Mammary epithelial cell (primary cell): ENCODE results near the gene SPRED1.

Experiments
- EZH2 ChIP-seq: IDR thresholded peaks from 2 replicates; pipeline ENCODE4 v1.6.1; 2012; ENCODE audit warnings: low read length, inconsistent platforms, borderline replicate concordance
- TF ChIP-seq, protein P1 (sequence below), 2 donors: IDR thresholded peaks in 1 of 2; conservative IDR thresholded peaks in 1 of 2; 2 replicates each; pipeline ENCODE4 v1.5.1; 2011 to 2012; ENCODE audit warnings: inconsistent platforms in 2 of 2, low read length in 2 of 2, mild to moderate bottlenecking in 2 of 2, control low read depth in 1 of 2, low read depth in 1 of 2; ENCODE audit not compliant: insufficient read depth in 1 of 2; ENCODE audit errors: extremely low read depth in 1 of 2

DNA sequence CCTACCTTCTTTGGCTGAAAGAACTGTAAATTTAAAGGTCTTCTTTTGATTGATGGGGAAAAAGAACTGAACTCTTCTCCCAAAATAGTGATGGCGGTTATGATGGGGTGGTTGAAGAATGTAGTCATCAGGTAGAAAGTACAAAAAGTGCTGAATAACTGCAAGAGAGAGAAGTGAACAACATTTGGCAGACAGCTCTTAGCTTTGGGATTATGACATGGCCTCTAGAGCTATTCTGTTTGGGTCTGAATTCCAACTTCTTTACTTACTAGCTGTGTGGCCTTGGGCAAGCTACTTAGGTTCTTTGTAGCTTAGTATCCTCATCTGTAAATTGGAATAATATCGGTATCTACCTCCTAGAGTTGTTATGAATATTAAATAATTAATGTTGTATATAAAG is 91.7 kb downstream of the SPRED1 start:
- TF ChIP-seq, protein P1, sequence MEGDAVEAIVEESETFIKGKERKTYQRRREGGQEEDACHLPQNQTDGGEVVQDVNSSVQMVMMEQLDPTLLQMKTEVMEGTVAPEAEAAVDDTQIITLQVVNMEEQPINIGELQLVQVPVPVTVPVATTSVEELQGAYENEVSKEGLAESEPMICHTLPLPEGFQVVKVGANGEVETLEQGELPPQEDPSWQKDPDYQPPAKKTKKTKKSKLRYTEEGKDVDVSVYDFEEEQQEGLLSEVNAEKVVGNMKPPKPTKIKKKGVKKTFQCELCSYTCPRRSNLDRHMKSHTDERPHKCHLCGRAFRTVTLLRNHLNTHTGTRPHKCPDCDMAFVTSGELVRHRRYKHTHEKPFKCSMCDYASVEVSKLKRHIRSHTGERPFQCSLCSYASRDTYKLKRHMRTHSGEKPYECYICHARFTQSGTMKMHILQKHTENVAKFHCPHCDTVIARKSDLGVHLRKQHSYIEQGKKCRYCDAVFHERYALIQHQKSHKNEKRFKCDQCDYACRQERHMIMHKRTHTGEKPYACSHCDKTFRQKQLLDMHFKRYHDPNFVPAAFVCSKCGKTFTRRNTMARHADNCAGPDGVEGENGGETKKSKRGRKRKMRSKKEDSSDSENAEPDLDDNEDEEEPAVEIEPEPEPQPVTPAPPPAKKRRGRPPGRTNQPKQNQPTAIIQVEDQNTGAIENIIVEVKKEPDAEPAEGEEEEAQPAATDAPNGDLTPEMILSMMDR (conservative IDR thresholded peaks at IDR 0.05 in 1 of 2, IDR thresholded peaks at IDR 0.05 in 1 of 2; ENCODE audit: extremely low read depth in 1 of 2, insufficient read depth in 1 of 2, low read depth in 1 of 2, low read length in 2 of 2) = no peak
- TF ChIP-seq EZH2 = no peak
